Stimulated activated CD4-positive, alpha-beta T cell treated with anti-CD3 and anti-CD28 coated beads, Interleukin-1b, Interleukin-23, amount 100 ng/mL, for 24 hours (primary cell): ENCODE results near the gene GTF3A.
A peak's percentile ranks its signal among the peaks of the same experiment; 100 is the strongest.

ENCODE experiments used
- DNase-seq, 4 experiments: peaks; one replicate each; pipeline ENCODE4 v3.0.0-alpha.2; 2020; ENCODE audit warnings: low read depth in 4 of 4, low spot score in 1 of 4

The GTF3A gene

DNA sequence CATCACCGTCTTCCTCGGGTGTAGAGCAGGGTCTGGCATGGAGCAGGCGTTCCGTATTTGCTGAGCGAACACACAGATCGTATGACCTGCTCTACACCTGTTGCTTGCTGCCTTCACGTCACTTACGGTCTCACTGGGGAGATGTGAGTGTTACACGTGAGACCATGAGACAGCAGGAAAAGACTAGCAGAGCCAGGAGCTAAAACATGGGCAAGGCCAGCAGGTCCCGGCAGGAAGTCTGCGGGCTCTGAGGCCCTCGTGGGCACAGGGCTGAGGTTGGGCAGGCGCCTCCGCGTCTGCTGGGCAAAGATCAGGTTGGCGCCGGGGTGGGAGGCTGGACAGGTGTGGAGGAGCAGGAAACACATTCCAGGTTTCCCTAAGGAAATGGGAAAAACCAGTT lies 19.7 kb upstream of the GTF3A start:
- DNase-seq: no peak

DNA sequence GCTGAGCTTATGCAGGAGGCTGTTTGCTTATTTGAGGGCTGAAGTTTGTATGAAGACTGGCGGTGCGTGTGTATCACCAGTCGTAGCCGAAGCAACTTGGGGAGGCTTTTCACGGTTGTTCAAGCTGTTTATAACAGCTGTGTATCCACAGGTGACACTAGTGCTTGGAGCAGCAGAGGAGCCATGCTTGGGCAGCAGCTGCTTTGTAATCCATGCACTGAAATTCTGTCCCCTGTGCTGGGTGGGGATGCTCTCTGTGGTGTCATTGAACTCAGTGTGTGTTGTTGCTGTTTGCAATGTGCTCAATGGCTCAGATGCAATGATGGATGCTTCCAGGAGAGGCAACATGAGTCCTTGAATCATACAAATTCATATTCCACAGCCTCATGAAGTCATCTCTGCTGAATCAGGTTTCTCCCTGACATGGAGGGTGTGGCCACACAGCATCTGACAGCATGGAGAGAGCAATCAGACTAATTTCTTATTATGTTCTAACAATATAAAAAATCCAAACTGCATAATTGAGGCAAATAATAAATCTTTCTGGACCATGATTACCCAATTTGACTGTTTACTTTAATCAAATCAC lies 18.8 kb upstream of the GTF3A start:
- DNase-seq: no peak

DNA sequence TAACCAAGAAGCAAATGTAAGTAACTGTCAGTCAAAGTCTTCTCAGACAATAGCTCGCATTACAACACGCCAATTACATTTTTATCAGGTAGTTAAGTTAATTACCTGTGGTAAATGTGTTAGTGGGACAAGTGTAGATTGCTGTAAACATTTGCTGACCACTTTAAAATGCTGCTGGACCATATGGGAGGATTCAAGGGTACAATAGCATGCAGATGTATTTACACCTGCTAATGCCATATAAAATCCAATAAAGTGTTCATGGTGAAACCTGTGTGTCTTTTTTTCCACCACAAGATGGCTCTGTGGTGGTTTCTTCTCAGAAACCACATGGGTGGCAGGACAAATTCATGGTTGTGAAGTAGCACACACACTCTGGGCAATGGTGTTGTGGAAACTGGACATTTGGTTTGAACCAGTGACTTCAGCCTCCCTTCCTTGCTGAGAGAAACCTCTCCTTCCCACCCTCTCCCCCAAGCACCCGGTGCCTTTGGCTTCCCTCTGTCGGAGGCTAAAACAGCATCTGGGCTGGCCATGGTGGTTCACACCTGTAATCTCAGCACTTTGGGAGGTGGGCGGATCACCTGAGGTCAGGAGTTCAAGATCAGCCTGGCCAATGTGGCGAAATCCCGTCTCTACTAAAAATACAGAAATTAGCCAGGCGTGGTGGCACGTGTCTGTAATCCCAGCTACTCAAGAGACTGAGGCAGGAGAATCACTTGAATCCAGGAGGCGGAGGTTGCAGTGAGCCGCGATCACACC lies 18.1 kb upstream of the GTF3A start:
- DNase-seq: no peak

DNA sequence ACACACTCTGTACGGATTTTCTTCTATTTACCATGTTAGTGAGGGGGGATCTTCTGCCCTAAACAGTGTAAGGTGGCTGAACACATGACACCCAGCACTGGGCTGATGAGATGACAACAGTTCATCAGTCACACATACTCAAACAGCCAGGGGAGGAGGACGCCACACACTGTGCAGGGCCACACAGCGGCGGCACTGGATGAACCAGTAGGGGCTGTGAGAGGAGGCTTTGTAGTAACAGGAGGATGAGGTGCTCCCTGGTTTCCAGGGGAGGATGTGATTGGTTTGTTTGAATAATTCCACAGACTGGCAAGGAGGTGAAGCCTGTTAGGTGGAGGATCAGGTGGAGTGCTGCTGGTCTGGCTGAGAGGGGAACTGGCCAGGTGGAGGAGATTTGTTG lies 16.3 kb upstream of the GTF3A start:
- DNase-seq: no peak

DNA sequence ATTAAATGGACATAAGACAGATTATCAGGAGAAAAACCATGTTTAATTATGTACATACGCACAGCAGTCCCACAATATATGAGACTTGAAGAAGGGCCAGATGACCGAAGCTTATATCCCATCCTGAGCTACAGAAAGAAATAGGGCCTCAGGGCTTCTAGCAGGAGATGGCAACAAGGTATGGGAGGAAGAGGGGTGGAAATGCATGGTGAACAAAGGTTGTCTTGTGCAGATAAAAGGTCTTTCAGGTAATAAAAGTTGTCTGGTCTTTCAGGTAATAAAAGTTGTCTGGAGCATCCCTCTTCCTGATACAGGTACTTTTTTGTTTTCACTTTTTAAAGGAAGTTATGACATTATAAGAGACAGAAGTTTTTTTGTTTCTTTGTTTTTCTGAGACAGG lies 15.4 kb upstream of the GTF3A start:
- no peak for DNase-seq

GRCh38 chr13:27411341-27411740 lies 13.1 kb upstream of the GTF3A start:
- DNase-seq: no peak

DNA sequence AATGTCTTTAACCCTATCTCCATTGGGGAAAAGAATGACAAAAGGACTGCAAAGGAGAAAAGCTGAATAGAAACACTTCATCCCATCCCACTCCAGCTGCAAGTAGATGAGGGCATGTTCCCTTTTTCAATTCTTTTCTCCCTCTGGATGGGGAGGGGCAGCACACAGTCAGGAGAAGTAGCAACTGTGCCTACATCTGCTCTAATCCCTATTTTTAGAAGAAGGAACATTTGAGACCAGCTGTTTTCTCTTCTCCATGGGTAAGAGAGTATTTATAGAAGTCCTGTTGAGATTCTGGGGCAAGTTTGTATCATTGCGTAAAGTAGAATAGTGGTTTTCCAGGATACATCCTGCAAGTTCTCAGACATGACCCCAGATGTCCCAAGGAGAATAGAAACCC lies 9.3 kb upstream of the GTF3A start:
- DNase-seq: no peak

GRCh38 chr13:27419328-27419727 lies 5.1 kb upstream of the GTF3A start:
- no peak for DNase-seq

DNA sequence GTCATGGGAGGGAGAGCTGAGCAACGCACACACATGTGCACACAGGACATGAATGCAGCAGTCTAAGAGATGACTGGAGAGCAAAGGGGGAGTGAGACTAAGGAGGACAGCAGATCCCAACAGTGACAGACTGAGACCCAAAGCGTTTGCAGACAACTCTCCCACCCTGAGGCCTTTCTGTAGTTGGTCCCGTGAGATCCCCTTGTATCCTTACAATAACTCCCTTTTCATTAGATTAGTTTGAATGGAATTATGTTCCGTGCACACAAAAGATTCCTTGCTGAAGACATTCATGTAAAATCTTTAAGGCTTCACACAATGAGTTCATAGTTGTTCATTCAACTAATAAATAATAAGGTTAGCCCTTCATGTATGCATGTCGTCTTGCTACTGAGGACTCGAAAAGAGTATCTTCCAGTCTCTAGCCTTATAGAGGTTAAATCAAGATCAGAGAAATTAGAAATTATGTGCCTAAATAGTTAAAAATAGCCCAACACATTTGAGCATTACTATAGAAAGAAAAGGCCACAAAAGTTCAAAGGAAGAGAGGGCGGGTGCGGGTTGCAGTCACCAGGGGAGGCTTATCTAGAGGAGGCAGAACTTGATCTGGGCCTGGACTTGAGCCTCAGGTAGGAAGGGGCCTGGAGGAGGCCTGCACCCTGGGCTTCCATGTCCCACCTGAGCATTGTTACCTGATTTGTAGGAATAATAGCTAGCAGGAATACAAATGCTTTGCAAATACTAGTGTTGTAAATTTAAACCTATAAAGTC lies 3.1 kb upstream of the GTF3A start:
- no peak for DNase-seq

- no peak for DNase-seq
These were observed 1.1 kb upstream of the GTF3A start for GRCh38 chr13:27423333-27423732.

GRCh38 chr13:27425158-27425917 lies 919 bp downstream of the GTF3A start:
- no peak for DNase-seq

DNA sequence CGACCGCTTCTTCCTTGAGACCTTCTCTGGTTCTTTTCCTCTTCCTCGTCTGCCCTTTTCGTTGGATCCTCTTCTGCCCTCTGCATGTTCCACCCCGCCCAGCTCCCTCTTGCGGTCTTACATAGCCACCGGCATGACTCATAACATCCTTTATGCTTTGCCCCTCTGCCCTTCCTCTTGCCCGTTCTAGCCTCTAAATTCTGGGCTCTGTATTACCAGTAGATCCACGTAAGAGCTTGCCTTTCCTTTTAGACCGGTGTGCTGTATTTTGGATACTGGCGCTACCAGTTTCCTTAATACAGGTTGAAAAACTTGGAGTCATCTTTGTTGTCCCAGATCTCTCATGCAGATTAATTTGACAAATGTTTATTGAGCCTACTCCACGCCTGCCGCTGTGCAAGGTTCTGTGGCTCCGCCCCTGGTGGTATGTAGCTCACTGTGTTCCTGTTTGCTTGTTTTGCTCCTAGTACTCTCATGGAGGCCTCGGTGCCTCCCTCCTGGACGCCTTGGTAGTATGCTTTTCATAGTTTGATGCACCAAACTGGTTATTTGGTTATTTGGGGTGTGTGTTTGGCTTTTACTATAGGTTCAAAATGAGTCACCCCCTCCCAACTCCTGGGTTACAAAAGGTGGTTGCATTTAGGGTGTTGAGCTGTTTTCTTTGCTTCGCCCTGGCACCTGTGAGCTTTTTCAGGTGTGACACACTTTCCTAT lies 1.7 kb downstream of the GTF3A start:
- peak in 3 of 4 experiments; percentile 36 to 61 (median 45) for DNase-seq

DNA sequence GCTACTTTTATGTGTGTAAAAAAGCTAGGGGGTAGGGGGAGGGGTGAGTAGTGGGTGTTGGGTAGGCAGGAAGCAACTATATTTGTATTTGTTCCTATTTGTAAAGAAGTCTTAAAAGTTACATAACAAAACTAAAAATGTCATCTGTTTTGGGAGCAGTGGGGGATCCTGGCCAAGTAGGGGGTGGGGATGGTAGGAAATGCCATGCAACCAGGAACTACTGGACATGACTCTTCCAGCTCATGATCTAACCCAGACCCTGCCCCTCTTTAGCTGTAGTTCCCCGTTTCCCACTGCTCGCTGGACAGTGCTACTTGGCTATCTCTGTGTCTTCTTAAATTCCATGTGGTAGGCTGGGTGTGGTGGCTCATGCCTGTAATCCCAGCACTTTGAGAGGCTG lies 3.2 kb downstream of the GTF3A start:
- DNase-seq: no peak

DNA sequence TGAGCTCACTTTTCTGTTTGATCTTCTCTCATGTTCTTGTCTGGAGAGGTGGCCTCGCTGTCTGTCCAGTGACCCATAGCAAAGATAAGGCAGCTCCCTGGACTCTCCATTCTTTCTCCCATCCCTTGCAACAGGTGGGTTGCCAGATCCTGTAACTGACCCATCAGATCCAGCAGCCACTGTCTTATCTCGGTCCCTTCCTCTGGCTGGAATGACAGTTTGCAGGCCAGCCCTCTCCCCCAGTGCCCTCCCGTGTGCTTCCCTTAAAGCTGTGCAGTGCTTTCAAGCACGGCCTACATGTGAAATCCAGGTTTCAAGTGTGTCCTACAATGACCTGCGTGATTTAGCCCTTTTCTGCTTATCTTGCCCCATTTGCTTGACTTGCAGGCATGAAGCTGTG lies 3.7 kb downstream of the GTF3A start:
- DNase-seq: no peak

- DNase-seq: no peak
These were observed 7.8 kb downstream of the GTF3A start for GRCh38 chr13:27432180-27432579.

DNA sequence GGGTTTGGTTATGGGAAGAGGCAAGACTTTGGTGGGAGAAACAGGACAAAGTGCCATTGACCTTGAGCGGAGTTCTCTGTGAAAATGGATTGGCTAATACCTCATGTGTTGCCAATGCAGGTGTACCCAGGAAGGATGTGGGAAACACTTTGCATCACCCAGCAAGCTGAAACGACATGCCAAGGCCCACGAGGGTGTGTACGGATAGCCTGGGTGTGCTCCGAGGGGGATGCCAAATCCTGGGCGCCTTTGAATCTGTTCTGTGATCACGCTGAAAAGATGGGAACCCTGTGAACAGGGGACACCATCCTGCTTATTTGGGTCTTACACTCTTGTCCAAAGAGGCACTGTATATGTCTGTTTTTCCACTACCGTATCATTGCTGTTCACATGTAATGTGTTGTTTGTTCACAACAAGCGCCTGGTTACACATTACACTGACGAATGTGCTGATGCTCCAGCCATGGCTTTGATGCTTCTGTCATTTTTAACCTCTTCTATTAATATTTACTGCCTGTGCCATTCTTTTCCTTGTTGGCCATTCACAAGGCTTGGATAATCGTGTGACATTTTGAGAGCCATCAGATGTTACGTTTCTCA lies 8.3 kb downstream of the GTF3A start:
- no peak for DNase-seq

DNA sequence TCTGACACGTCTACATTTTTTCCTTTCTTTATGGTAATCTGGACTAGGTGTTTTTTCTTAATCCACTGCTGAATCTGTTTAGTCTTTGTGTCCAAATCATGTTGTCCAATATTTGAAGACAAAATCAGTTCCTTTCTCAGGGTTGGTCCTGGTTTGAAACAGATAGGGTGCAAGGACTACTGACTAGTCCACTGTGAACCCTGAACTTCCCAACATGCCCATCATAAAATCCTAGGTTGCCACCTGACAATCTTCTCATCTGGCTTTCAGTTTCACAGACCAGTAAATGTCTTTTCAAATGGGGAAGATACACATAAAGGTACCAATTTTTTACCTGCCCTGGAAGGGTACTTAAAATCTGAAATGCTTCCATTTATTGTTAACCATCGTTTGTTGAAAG lies 12.7 kb downstream of the GTF3A start:
- no peak for DNase-seq

DNA sequence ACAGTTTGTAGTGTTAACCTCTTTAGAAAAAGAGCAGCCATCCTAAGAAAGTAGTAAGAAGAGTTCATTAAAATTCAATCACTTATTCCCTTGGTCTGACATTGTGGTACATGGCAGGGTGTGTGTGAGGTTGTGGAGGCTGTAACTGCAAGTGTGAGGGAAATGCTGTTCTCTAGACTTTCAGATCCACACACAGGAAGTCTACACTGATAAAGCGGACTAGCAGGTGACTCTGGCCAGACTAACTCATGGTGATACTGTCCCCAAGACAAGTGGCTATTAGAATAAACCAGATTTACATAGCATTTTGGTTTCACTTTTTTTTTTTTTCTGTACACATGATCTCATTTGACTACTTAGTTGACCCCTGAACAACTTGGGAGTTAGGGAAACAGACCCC lies 16.0 kb downstream of the GTF3A start:
- no peak for DNase-seq

DNA sequence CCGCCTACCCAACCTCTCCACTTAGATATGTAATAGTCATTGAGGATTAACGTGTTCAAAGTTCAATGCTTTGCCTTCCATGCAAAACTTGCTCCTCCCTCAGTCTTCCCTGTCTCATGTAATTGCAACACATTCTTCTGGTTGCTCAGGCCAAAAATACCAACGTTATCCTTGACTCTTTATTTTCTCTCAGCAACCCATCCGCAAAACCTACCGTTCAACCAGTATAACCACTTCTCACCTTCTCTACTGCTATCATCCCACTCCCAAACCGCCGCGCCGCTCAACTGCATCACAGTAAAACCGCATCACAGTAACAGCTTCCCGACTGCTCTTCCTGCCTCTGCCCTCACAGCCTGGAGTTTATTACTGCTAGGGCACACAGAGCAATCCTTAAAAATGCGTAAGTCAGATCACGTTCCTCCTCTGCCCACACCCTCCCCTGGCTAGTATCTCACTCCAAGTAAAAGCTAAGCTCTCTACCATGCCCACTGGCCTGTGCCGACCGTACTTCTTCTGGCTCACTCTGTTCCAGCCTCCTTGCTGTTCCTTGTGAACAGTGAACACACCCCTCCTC lies 17.7 kb downstream of the GTF3A start:
- DNase-seq: no peak

- DNase-seq: no peak
These were observed 18.4 kb downstream of the GTF3A start for GRCh38 chr13:27442797-27443196.
